ELR (cell line): ENCODE measurements around the gene DPM1.
"Not testable (repeated sequence)": the region's sequence is repeated elsewhere in the genome, so short reads cannot be mapped to it uniquely, and the experiment has no call there.

Experiments
- DNase-seq: peaks from one replicate; pipeline ENCODE4 v3.0.0-alpha.2; 2015; ENCODE audit warnings: low read depth

DPM1 gene

DNA sequence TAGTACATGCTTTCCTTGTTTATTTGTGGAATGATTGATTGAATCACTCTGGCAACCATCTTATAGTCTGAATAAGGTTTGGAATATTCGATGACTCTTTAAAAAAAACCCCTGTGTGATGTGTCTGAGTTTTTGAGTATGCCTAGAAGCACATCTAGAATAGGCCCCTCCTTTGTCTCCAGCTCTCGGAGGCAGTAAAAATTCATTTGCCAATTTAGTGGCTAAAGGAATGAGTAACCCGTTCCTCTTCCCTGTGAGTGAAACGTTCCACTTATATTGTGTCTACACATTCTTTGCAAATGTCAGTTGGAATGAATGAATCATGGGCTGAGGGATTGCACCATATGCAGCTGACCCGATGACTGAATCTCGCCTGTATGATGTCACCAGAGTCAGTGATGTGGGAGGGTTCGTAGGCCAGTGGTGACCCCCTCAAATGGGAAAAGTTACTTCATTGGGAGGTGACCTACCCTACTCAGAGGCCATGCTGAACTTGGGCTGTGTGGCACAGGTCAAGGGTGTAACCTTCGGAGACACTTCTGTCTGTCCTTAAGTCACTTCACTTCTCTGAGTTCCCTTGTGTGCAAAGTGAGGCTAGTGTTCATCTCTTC lies 21.8 kb upstream of the DPM1 start:
- peak; percentile 100 for DNase-seq

DNA sequence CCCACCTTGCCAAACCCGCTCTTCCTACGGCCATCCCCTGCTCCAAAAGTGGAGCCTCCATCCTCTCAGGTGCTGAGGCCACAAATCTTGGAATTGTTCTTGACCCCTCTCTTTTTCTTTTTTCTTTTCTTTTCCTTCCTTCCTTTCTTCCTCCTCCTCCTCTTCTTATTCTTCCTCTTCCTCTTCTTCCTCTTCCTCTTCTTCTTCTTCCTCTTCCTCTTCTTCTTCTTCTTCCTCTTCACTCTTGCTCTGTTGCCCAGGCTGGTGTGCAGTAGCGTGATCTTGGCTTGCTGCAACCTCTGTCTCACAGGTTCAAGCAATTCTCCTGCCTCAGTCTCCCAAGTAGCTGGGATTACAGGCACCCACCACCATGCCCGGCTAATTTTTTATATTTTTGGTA lies 20.2 kb upstream of the DPM1 start:
- not testable (repeated sequence) for DNase-seq

DNA sequence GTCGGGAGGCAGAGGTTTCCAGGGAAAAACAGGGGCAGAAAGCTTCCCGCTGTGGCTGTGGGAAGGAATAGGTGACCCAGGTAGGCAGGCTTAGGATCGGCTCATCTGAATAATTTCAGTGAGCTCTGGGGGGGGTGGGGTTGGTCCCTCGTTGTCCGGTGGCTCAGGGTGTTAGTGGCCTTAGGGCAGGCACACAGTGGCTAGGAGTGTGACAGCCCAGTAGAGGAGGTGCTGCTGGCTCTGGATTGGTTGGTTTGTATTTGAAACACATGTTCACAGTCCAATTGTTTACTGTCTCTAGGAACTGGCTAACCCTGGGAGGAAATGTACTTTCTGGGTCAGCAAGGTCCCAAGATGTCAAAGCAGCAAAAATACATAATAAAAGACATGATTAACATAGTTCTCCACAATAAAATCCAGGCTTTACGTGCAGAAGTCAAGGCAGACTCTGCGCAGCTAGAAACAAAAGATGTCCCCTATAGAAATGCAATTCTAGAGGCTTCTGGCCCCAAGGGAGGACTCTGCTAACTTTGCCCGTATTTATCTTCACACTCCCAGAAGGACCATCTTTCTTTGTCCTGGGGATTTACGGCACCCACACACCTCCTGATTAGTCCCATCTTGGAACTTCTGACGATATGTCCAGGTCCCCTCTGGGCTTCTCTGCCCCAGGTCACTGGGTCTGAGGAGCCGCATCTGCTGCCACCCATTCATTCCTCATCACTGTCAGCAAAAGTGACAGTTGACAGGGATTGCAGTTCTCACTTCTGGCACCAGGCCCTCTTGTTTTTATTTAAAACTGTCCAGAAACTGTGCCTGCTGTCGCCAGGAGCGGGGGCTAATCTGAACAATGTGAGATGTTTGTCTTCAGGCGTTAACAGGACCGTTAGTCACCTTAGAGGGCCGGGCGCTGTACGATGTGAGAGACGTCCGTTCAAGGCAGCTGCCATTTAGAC lies 19.0 kb upstream of the DPM1 start:
- no peak for DNase-seq

DNA sequence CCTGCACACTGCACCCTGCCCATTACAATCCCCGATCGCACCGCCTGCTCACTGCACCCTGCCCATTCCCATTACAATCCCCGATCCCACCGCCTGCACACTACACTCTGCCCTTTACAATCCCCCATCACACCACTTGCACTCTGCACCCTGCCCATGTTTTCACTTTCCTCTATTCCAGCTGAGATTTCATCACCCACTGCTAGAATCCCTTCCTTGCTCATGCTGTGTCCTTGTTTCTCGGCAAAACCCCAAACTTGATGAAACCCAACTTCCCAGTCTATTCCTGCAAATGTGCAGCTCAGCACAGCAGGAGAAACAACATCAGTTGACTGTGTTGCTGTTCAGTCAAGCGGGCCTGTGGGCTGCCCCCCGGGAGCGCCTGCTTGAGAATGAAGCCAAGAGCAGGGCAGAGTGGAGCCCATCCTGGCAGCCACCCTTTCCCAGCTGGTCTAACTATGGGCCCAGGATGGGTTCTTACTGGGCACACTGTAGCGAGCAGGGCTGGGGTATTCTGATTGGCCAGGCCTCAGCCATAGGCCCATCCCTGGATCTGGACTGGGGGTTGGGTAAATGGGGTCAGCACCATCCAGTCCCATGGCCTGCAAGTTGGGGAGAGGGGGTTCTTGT lies 17.5 kb upstream of the DPM1 start:
- no peak for DNase-seq

DNA sequence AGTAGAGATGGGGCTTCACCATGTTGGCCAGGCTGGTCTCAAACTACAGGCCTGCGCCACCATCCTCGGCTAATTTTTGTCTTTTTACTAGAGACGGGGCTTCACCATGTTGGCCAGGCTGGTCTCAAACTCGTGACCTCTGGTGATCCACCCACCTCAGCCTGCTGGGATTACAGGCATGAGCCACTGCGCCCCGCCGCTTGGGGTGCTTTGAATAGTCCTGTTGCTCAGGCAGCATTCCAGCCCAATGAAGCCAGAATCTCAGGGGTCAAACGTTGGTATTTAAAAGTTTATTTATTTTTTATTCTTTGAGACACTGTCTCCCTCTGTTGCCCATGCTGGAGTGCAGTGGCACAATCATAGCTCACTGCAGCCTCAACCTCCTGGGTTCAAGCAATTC lies 11.6 kb upstream of the DPM1 start:
- DNase-seq: peak; percentile 18

DNA sequence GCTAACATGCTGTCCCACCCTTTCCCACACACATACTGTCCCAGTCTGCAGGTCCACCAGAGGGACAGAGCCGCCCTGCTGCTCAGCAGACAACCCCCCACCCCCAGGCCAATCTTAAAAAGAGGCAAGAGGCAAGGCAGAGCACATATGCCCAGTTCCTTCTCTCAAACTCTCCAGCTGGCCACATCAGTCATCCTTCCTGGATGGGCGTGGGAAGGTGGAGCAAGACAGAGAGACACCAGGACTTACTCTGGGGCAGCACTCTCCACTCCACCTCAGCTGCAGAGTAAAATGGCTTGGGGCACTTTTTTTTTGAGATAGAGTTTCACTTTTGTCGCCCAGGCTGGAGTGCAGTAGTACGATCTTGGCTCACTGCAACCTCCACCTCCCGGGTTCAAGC lies 11.1 kb upstream of the DPM1 start:
- DNase-seq: no peak

DNA sequence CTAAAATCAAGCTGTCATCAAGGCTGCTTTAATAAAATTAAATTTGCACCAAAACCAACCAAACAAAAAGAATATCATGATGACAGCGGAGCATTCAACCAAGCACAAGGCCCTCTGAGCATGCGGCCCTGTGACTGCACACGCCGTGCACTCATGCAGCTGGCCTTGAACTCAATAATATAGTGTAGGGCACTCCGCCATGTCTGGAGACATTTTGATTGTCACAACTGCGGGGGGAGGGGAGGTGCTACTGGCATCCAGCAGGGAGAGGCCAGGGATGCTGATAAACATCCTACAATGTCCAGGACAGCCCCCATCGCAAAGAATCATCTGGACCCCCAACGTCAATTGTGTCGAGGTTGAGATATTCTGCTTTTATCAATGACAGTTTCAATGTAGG lies 10.0 kb upstream of the DPM1 start:
- DNase-seq: no peak

DNA sequence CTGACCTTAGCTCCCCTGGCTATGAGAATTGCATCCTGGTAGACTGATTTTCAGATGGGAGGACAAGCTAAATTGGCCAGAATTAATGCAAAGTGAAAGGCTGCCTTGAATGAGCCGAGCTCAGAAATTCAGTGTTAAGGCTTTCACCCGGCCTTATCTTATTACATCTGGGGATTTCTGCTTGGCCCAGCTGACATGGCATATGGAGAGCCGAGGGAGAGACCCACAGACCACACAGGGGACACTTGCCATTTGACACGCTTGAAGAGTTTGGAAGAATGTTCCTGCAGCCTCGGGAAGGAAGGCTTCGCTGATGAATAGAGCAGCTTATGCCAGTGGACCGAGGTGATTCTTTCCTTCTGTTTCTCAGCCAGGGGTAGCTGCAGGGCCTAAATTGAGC lies 9.3 kb upstream of the DPM1 start:
- no peak for DNase-seq

DNA sequence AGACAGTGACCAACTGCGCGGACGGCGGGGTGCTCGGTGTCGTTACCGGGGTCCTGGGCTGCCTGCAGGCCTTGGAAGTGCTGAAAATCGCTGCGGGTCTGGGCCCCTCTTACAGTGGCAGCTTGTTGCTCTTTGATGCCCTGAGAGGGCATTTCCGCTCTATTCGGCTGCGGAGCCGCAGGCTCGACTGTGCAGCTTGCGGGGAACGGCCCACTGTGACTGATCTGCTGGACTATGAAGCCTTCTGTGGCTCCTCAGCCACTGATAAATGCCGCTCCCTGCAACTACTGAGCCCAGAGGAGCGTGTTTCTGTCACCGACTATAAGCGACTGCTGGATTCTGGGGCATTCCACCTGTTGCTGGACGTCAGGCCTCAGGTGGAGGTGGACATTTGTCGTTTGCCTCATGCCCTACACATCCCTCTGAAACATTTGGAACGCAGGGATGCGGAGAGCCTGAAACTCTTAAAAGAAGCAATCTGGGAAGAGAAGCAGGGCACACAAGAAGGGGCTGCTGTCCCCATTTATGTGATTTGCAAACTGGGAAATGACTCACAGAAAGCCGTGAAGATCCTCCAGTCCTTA lies 1.3 kb upstream of the DPM1 start:
- no peak for DNase-seq

DNA sequence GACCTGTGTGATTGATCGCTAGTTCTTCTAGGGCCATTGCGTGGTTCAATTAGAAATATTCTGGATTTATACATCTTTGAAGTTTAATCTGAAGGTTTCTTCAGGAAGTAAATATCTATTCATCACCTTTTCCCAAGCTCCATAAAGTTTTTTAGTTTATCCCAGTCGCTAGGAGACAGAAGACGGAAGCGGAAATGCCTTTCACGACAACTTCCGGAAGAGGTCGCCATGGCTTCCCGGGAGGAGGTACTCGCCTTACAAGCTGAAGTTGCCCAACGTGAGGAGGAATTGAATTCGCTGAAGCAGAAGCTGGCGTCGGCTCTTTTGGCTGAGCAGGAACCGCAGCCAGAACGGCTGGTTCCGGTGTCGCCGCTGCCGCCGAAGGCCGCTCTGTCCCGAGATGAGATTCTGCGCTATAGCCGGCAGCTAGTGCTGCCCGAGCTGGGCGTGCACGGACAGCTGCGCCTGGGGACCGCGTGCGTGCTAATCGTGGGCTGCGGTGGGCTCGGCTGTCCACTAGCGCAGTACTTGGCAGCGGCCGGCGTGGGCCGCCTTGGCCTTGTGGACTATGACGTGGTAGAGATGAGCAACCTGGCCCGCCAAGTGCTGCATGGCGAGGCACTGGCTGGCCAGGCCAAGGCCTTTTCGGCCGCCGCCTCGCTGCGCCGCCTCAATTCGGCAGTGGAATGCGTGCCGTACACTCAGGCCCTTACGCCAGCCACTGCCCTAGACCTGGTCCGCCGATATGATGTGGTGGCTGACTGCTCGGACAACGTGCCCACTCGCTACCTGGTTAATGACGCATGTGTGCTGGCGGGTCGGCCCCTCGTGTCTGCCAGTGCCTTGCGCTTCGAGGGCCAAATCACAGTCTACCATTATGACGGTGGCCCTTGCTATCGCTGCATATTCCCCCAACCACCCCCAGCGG lies 547 bp upstream of the DPM1 start, which contains the start of gene MOCS3:
TSS of gene MOCS3 (plus strand) at position 204 of the 928 bp plus-strand sequence. CDS start at position 229, 25 bp downstream.
- DNase-seq: peak; percentile 98

DNA sequence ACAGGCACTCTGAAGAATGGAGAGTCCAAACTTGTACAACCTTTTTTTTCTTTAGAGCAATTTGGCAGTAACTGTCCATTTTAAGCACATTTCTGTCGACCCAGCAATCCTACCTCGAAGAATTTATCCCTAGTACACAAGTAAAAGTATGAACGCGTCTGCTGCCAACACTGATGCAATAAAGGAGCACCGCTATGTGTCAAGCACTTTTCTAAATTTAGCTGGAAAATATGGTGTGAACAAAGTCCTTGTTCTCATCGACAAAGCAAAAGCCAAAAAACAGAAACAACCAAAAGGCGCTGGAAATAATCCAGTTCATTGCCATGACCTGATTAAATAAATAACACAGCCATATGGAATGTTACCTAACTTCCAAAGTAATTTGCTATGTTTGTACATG lies 1.1 kb downstream of the DPM1 start:
- DNase-seq: peak; percentile 36

DNA sequence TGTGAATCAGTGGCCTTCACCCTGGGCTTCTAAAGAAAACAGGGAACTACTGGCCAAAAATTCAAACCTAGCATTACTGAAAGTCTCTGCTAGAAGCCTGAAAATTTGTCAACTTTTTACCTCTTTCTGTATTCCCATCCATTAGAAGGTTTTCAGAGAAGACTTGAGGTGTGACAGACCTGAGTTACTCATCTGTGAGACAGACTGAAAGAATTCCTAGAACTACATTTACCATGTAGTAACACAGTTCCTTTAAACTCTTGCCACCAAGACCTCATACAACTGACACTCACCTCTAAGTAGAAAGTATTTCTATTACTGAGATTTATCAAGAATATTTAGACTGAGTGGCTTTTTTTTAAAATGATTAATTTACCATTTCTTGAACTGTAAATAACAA lies 4.5 kb downstream of the DPM1 start:
- DNase-seq: no peak

DNA sequence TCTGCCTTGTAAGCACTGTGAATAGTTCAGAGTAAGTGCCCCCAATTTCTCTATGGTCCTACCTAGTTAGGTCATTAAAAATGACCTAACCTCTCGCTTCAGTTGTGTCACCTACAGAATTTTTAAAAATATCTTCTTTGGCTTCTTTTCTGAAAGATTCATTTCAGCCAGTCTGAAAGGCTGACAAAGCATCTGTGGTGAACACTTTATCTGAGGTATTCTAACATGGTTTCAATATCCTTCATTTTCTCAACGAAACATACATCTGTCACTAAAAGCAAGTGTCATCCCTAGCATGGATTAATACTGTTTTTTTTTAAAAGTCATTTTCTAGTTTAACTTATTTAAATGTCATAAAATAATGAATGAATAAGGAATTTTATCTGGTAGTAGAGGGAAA lies 5.1 kb downstream of the DPM1 start:
- DNase-seq: no peak

DNA sequence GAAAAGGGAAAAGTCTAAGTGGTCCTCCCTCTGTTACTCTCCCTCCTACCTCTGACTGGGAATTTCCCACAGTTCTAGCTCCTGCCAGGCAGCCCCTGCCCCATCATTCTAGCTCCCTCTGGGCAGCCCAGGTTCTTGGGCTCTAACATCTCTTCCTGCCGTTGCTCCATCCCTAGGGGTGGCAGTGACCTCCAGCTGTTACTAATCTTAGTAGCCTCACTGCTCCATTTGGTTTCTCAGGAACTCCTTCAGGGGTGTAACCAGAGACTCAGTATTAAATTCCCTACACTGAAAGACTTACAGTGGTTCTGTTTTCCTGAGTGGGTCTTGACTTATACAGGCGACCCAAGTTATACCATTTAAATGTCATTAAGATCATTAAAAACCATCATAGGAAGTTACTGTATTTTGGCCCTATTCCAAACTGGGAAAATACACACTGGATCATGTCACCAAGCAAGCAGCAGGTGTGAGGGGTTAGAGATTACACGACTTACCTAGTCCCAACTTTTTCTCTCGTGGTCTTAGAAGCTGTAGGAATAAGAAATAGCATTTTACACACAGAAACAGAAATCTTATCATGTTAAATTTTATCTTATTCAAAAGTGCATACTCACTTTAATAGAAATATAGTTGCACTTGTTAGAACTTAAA lies 10.1 kb downstream of the DPM1 start:
- DNase-seq: no peak

DNA sequence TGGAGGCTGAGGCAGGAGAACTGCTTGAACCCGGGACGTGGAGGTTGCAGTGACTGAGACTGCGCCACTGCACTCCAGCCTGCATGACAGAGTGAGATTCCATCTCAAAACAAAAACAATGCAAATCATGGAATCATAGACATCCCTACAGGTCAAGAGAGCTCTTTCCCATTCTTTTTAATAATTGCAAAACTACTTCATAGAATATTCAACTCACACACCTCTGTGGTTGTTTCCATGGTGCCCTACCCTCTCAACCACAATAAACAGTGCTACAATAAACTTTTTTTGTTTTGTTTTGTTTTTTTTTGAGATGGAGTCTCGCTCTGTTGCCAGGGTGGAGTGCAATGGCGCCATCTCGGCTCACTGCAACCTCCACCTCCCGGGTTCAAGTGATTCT lies 15.3 kb downstream of the DPM1 start:
- DNase-seq: no peak

DNA sequence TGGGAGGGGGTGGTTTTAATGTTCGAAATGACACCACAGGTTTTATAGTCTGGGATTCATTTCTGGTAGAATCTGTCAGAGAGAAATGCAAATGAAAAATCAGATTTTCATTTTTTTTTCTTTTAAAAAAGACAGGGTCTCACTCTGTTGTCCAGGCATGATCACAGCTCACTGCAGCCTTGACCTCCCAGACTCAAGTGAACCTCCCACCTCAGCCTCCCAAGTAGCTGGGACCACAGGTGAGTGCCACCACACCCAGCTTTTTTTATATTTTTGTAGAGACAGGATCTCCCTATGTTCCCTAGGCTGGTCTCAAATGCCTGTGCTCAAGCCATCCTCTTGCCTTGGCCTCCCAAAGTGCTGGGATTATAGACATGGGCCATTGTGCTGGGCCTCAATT lies 24.7 kb downstream of the DPM1 start:
- DNase-seq: no peak

DNA sequence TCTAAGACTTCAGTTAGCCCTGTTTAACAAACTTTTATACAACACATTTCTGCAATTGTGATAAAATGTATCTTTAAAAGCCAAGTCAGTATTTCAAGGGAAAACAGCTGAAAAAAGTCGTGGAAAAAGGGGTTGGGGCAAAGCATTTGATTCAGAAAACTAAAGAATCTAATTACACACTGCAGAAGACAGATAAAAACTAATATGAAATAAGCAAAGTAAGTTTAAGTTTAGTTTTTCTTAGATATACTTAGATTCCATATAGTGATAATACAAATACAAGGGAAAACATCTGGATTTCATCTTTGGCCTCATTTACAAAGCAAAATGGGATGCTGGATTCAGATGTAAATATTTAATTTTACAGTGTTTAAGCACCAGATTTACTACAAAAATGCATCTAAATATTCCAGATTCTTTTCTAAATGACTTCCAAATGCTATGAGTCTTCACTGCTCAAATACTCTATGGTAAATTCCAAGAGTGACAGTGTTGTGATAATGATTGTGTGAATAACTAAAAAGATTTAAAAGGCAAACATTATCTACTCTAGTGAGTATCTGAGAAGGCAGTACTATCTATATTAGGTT lies 25.5 kb downstream of the DPM1 start:
- DNase-seq: no peak

DNA sequence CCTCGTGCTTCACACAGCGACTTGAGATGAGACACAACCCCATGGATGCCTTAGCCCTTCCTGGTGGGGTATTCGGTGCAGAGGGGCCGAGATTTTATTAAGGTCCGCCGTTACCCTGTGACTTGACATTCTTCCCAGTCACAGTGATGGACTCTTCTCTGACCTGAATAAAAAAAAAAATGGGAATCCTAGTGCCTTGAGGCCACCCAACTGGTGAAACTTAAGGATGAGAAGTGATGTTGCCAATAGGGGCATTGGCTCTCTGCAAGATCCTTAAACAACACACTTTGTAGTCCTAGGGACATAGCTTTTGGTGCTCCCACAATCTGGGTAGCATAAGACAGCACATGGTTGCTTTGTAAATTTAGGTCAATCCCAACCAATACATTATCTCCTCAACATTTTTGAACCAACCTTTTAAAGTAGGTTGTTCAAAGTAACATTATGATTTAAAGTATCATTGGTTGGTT lies 26.3 kb downstream of the DPM1 start:
- peak; percentile 26 for DNase-seq

DNA sequence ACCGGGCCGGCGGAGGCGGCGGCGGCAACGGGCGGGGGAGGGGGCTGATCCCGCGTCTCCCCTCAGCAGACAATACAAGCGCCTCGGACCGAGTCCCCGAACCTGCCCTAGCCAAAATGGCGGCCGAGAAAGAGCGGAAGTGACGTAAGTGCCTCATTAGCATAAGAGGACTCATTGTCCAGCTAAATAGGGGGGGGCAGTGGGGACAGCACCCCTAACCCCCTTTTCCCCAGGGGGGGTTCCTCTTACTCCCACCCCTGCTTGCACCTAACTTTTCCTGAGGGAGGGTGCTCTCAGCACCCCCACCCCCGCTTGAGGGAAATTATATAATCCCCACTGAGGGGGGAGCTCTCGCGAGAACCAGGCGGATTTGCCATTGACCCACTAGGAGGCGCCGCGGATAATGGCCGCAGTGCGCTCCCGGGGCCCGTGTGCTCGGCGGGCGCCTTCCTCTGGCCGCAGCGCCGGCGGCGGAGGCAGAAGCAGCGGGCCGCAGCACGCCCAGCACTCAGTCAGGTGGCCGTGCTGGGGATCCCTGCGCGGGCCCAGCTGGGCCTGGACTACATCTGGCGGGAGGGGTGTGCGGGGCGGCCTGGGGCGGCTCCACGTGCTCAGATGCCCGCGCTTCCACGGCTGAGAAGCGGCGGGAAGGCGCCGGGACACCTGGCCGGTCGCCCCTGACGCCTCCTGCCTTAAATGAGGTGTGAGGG lies 26.9 kb downstream of the DPM1 start, which contains the start of gene ADNP:
TSS of gene ADNP (minus strand) at position 132 of the 710 bp plus-strand sequence. CDS start 27,441 bp downstream, outside the sequence.
- DNase-seq: peak; percentile 96

DNA sequence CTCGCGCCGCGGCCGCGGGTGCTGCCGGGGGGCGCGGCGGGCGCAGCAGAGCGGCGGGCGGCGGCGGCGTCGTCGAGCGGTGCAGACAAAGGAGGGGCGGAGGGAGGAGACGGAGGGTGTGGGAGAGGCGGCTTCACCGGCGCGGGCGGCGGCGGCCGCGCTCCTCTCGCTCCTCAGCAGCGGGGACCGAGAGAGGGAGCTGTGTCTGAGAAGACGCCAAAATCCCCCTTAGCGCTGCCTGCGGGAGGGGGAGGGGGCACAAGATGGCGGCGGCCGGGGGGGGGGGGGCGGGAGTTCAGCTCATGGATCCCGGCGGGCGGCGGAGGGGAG lies 27.4 kb downstream of the DPM1 start:
- no peak for DNase-seq
